Chondrocyte (in vitro differentiated cells): Measurements from ENCODE around the gene BHLHE41. TPM values are rescaled to one million over a fixed set of nuclear protein-coding genes. Genes with fewer than 3 reads are reported as not detected.
A peak's percentile ranks its signal among the peaks of the same experiment; 100 is the strongest.

Experiments used
- DNase-seq: peaks from one replicate; pipeline ENCODE4 v3.0.0; 2021; ENCODE audit warnings: mixed read lengths, low spot score
- H3K27ac Mint-ChIP-seq: one replicate; pipeline ENCODE4 v1.8.0; 2021; ENCODE audit warnings: mild to moderate bottlenecking, moderate library complexity, mixed read lengths; ENCODE audit not compliant: unreplicated experiment
- H3K27me3 Mint-ChIP-seq: 2 replicates; pipeline ENCODE4 v1.8.0; 2021; ENCODE audit warnings: low read depth, mixed read lengths
- H3K36me3 Mint-ChIP-seq: 2 replicates; pipeline ENCODE4 v1.8.0; 2021; ENCODE audit warnings: low read depth, mixed read lengths
- H3K4me1 Mint-ChIP-seq: 2 replicates; pipeline ENCODE4 v1.8.0; 2021; ENCODE audit warnings: low read depth, mild to moderate bottlenecking, mixed read lengths
- H3K4me3 Mint-ChIP-seq: one replicate; pipeline ENCODE4 v1.8.0; 2021; ENCODE audit warnings: mild to moderate bottlenecking, moderate library complexity, mixed read lengths; ENCODE audit not compliant: unreplicated experiment
- H3K9me3 Mint-ChIP-seq: 2 replicates; pipeline ENCODE4 v1.8.0; 2021; ENCODE audit warnings: low read depth, mixed read lengths
- CTCF ChIP-seq: fragments of 200-600 bp; sonication (generic); IDR thresholded peaks from 2 replicates; pipeline ENCODE4 v1.5.0; 2021; ENCODE audit warnings: antibody characterized with exemption, mild to moderate bottlenecking, moderate library complexity
- total RNA-seq: library from RNA; stranded (reverse); gene quantifications from 3 replicates; pipeline ENCODE4 v1.2.1, GENCODE V29; 2021

The BHLHE41 gene
- total RNA-seq, 1 donor from 2014 or later, result 6.0 TPM

- peak overlapping the region; percentile 71 for H3K4me3 Mint-ChIP-seq
- no peaks in the 10 kb centered on the region for H3K9me3 Mint-ChIP-seq
- peak overlapping the region; percentile 93 for H3K27ac Mint-ChIP-seq
- H3K27me3 Mint-ChIP-seq, result no peaks in the 10 kb centered on the region
- H3K4me1 Mint-ChIP-seq, result peaks cover 29% of the 10 kb centered on the region
- H3K36me3 Mint-ChIP-seq, result no peaks in the 10 kb centered on the region
- no peak for DNase-seq
- TF ChIP-seq CTCF, result peak; percentile 71
These were observed 10.8 kb downstream of the BHLHE41 start for GRCh38 chr12:26113853-26114719.

GRCh38 chr12:26113181-26113654, 11.6 kb downstream of the BHLHE41 start:
- Mint-ChIP-seq H3K27me3 (no peaks in the 10 kb centered on the region), H3K9me3 (no peaks in the 10 kb centered on the region), H3K4me1 (peaks cover 29% of the 10 kb centered on the region), H3K36me3 (no peaks in the 10 kb centered on the region), H3K4me3 (peak overlapping the region; percentile 71), H3K27ac (peak overlapping the region; percentile 89)
- no peak for TF ChIP-seq CTCF
- DNase-seq, result no peak

- no peak for DNase-seq
- Mint-ChIP-seq H3K4me3 (no peak overlapping the region), H3K36me3 (no peaks in the 10 kb centered on the region), H3K27me3 (no peaks in the 10 kb centered on the region), H3K27ac (no peak overlapping the region), H3K9me3 (no peaks in the 10 kb centered on the region), H3K4me1 (peaks cover 29% of the 10 kb centered on the region)
- no peak for TF ChIP-seq CTCF
These were observed 12.1 kb downstream of the BHLHE41 start for GRCh38 chr12:26112703-26113147.

GRCh38 chr12:26112232-26112631, 12.6 kb downstream of the BHLHE41 start:
- H3K27me3 Mint-ChIP-seq, result no peaks in the 10 kb centered on the region
- H3K36me3 Mint-ChIP-seq, result no peaks in the 10 kb centered on the region
- H3K27ac Mint-ChIP-seq, result no peak overlapping the region
- peaks cover 29% of the 10 kb centered on the region for H3K4me1 Mint-ChIP-seq
- no peak for TF ChIP-seq CTCF
- DNase-seq, result no peak
- no peaks in the 10 kb centered on the region for H3K9me3 Mint-ChIP-seq
- H3K4me3 Mint-ChIP-seq, result no peak overlapping the region

- Mint-ChIP-seq H3K9me3 (no peaks in the 10 kb centered on the region), H3K4me1 (peaks cover 18% of the 10 kb centered on the region), H3K27me3 (no peaks in the 10 kb centered on the region), H3K4me3 (no peak overlapping the region), H3K36me3 (no peaks in the 10 kb centered on the region), H3K27ac (no peak overlapping the region)
- no peak for DNase-seq
- no peak for TF ChIP-seq CTCF
These were observed 15.4 kb downstream of the BHLHE41 start for GRCh38 chr12:26109343-26109881.
